ENCODE results near the gene RRAD. TPM values are rescaled to one million over a fixed set of nuclear protein-coding genes. Genes with fewer than 3 reads are reported as not detected.

The RRAD gene
- total RNA-seq, 6 experiments from 2014 or later, result 0.51 to 7.7 (median 3.0) TPM; not detected in 1

GRCh38 chr16:66881560-66881959 is 43.8 kb downstream of the RRAD start:
- DNase-seq, result peak in 1 of 3 donors; percentile 11
- ATAC-seq, result no peak
- TF ChIP-seq CTCF (IDR thresholded peaks at IDR 0.05) (no peak), POLR2A (IDR thresholded peaks at IDR 0.05) (no peak)
- no peaks in the 10 kb centered on the region for H3K27me3 ChIP-seq
- H3K27ac ChIP-seq, result no peak overlapping the region
- H3K9me3 ChIP-seq, result no peaks in the 10 kb centered on the region
- WGBS (ENCODE audit: insufficient coverage, low coverage, low lambda C conversion rate, missing lambda C conversion rate), result 65% methylated on average over 2 of the region's 2 CpGs
- peaks cover 0 to 24% (median 2%) of the 10 kb centered on the region in 4 donors for H3K36me3 ChIP-seq
- peak overlapping the region; percentile 78 to 86 (median 80) for H3K4me3 ChIP-seq
- intact Hi-C loops (cut with DNase I), result no loop called here
- peaks cover 0 to 22% (median 0%) of the 10 kb centered on the region in 4 donors for H3K4me1 ChIP-seq

- intact Hi-C loops (cut with DNase I), result no loop called here
- ATAC-seq (peak; percentile 19 to 35 (median 30)), DNase-seq (no peak)
- H3K27me3 ChIP-seq, result no peaks in the 10 kb centered on the region
- H3K36me3 ChIP-seq, result peaks cover 0 to 20% (median 2%) of the 10 kb centered on the region in 4 donors
- peak overlapping the region; percentile 78 to 86 (median 80) for H3K4me3 ChIP-seq
- peak overlapping the region; percentile 37 to 84 (median 77) for H3K27ac ChIP-seq
- WGBS (ENCODE audit: insufficient coverage, low coverage, low lambda C conversion rate, missing lambda C conversion rate), result under 1% methylated on average over 10 of the region's 23 CpGs
- H3K4me1 ChIP-seq, result peaks cover 0 to 22% (median 0%) of the 10 kb centered on the region in 4 donors
- H3K9me3 ChIP-seq, result no peaks in the 10 kb centered on the region
- no peak for TF ChIP-seq POLR2A (IDR thresholded peaks at IDR 0.05)
- TF ChIP-seq CTCF (IDR thresholded peaks at IDR 0.05), result no peak
These were observed 44.3 kb downstream of the RRAD start for GRCh38 chr16:66881014-66881417.

GRCh38 chr16:66880288-66881013 is 44.9 kb downstream of the RRAD start, which contains the start of gene PDP2:
Gene PDP2 (plus strand): TSS chr16:66880515. CDS start chr16:66884285, 3,770 bp downstream.
- Histone ChIP-seq H3K27me3 (no peaks in the 10 kb centered on the region), H3K4me3 (peak within 1 kb of the TSS; percentile 78 to 86 (median 80)), H3K36me3 (peaks cover 0 to 14% (median 2%) of the 10 kb centered on the region in 4 donors), H3K27ac (peak within 1 kb of the TSS; percentile 37 to 84 (median 77)), H3K9me3 (no peaks in the 10 kb centered on the region), H3K4me1 (peaks cover 0 to 22% (median 0%) of the 10 kb centered on the region in 4 donors)
- TF ChIP-seq POLR2A (IDR thresholded peaks at IDR 0.05) (peak; percentile 61), CTCF (IDR thresholded peaks at IDR 0.05) (no peak)
- ATAC-seq (peak; percentile 93 to 98 (median 96)), DNase-seq (peak; percentile 97 to 98 (median 98))
- 0% methylated on average over 17 of the region's 58 CpGs for WGBS (ENCODE audit: insufficient coverage, low coverage, low lambda C conversion rate, missing lambda C conversion rate)
- intact Hi-C loops (cut with DNase I), result no loop called here

- ATAC-seq (no peak), DNase-seq (peak in 1 of 3 donors; percentile 22)
- peaks cover 0 to 22% (median 2%) of the 10 kb centered on the region in 4 donors for H3K4me1 ChIP-seq
- no peaks in the 10 kb centered on the region for H3K9me3 ChIP-seq
- H3K4me3 ChIP-seq, result no peak overlapping the region
- no peaks in the 10 kb centered on the region for H3K36me3 ChIP-seq
- H3K27ac ChIP-seq, result no peak overlapping the region
- H3K27me3 ChIP-seq, result no peaks in the 10 kb centered on the region
- intact Hi-C loops (cut with DNase I), result loop anchor here in 1 of 2 donors (10.0 kb wide), 1 partner anchor 473 kb away; no protein-coding TSS in a partner anchor
- TF ChIP-seq CTCF (IDR thresholded peaks at IDR 0.05) (no peak), POLR2A (IDR thresholded peaks at IDR 0.05) (no peak)
- WGBS (ENCODE audit: insufficient coverage, low coverage, low lambda C conversion rate, missing lambda C conversion rate), result 43% methylated on average over 5 of the region's 5 CpGs
These were observed 47.3 kb downstream of the RRAD start for GRCh38 chr16:66878067-66878466.
